ENCODE measurements around the gene SOCS6. TPM values are rescaled to one million over a fixed set of nuclear protein-coding genes. Genes with fewer than 3 reads are reported as not detected.

The SOCS6 gene
- polyA plus RNA-seq, 2 of the 4 experiments (the other 2 are of a cell fraction): 31.2 to 88.2 TPM

DNA sequence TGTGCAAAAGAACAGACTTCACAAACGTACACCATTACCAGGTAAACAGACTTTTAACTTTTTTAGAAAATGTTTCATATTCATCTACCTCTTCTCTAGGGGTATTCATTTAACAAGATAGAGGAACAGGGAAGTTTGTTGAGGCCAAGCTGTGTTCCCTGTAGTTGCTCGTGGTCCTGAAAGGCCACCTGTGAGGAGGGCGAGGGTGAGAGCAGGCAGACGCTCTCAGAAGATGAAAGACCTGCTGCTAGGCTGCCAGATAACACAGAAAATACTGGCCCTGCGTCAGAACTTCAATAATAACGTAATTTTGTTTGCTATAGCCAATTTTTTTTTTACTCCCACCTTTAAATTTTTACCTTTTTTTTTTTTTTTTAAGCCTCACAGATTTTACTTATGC, 42.0 kb downstream of the SOCS6 start:
- TF ChIP-seq HOXB5 (CRISPR knock-in tag; IDR thresholded peaks at IDR 0.05) (no peak), CHD2 (IDR thresholded peaks at IDR 0.05; ENCODE audit: low read length, partially characterized antibody) (no peak), KDM1A (IDR thresholded peaks at IDR 0.05; ENCODE audit: low read depth) (no peak), HDAC2 (IDR thresholded peaks at IDR 0.05) (no peak), RFX5 (IDR thresholded peaks at IDR 0.05) (no peak), CBX2 (IDR thresholded peaks at IDR 0.05; ENCODE audit: borderline replicate concordance, low read depth) (no peak), EHMT2 (IDR thresholded peaks at IDR 0.05; ENCODE audit: low read depth) (no peak), HOXA7 (CRISPR knock-in tag; IDR thresholded peaks at IDR 0.05) (no peak), NFE2L2 (conservative IDR thresholded peaks at IDR 0.05; ENCODE audit: low read length) (no peak)
- TF ChIP-seq, protein P1, sequence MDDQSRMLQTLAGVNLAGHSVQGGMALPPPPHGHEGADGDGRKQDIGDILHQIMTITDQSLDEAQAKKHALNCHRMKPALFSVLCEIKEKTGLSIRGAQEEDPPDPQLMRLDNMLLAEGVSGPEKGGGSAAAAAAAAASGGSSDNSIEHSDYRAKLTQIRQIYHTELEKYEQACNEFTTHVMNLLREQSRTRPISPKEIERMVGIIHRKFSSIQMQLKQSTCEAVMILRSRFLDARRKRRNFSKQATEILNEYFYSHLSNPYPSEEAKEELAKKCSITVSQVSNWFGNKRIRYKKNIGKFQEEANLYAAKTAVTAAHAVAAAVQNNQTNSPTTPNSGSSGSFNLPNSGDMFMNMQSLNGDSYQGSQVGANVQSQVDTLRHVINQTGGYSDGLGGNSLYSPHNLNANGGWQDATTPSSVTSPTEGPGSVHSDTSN (IDR thresholded peaks at IDR 0.05): no peak
- TF ChIP-seq, protein P2, sequence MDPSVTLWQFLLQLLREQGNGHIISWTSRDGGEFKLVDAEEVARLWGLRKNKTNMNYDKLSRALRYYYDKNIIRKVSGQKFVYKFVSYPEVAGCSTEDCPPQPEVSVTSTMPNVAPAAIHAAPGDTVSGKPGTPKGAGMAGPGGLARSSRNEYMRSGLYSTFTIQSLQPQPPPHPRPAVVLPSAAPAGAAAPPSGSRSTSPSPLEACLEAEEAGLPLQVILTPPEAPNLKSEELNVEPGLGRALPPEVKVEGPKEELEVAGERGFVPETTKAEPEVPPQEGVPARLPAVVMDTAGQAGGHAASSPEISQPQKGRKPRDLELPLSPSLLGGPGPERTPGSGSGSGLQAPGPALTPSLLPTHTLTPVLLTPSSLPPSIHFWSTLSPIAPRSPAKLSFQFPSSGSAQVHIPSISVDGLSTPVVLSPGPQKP (IDR thresholded peaks at IDR 0.05; ENCODE audit: low read depth, low read length): no peak
- TF ChIP-seq, protein P3, sequence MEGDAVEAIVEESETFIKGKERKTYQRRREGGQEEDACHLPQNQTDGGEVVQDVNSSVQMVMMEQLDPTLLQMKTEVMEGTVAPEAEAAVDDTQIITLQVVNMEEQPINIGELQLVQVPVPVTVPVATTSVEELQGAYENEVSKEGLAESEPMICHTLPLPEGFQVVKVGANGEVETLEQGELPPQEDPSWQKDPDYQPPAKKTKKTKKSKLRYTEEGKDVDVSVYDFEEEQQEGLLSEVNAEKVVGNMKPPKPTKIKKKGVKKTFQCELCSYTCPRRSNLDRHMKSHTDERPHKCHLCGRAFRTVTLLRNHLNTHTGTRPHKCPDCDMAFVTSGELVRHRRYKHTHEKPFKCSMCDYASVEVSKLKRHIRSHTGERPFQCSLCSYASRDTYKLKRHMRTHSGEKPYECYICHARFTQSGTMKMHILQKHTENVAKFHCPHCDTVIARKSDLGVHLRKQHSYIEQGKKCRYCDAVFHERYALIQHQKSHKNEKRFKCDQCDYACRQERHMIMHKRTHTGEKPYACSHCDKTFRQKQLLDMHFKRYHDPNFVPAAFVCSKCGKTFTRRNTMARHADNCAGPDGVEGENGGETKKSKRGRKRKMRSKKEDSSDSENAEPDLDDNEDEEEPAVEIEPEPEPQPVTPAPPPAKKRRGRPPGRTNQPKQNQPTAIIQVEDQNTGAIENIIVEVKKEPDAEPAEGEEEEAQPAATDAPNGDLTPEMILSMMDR (IDR thresholded peaks at IDR 0.05): no peak
- TF ChIP-seq, protein P4, sequence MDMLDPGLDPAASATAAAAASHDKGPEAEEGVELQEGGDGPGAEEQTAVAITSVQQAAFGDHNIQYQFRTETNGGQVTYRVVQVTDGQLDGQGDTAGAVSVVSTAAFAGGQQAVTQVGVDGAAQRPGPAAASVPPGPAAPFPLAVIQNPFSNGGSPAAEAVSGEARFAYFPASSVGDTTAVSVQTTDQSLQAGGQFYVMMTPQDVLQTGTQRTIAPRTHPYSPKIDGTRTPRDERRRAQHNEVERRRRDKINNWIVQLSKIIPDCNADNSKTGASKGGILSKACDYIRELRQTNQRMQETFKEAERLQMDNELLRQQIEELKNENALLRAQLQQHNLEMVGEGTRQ (IDR thresholded peaks at IDR 0.05): no peak
- TF ChIP-seq, protein P5, sequence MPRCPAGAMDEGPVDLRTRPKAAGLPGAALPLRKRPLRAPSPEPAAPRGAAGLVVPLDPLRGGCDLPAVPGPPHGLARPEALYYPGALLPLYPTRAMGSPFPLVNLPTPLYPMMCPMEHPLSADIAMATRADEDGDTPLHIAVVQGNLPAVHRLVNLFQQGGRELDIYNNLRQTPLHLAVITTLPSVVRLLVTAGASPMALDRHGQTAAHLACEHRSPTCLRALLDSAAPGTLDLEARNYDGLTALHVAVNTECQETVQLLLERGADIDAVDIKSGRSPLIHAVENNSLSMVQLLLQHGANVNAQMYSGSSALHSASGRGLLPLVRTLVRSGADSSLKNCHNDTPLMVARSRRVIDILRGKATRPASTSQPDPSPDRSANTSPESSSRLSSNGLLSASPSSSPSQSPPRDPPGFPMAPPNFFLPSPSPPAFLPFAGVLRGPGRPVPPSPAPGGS (IDR thresholded peaks at IDR 0.05): no peak
- ChIA-PET POLR2A (no interaction called here), CTCF (interaction anchor here (1.5 to 1.8 kb wide), 2 partner anchors 16 to 124 kb away, joined by 4 to 6 read pairs; no protein-coding TSS in a partner anchor)
- no peak for DNase-seq (ENCODE audit: low read depth in 1 of 2, low spot score in 1 of 2)
- Histone ChIP-seq H3K9me3 (peaks cover 24% of the 10 kb centered on the region), H3K4me3 (no peak overlapping the region), H3K4me1 (peaks cover 75% of the 10 kb centered on the region), H3K4me2 (no peak overlapping the region), H3K27ac (peak overlapping the region; percentile 88 to 93; a peak in 5 of 6 replicates)
- no peak for ATAC-seq
- FAIRE-seq: no peak
- 81% methylated on average over 6 of the region's 6 CpGs for WGBS (ENCODE audit: missing lambda C conversion rate)

DNA sequence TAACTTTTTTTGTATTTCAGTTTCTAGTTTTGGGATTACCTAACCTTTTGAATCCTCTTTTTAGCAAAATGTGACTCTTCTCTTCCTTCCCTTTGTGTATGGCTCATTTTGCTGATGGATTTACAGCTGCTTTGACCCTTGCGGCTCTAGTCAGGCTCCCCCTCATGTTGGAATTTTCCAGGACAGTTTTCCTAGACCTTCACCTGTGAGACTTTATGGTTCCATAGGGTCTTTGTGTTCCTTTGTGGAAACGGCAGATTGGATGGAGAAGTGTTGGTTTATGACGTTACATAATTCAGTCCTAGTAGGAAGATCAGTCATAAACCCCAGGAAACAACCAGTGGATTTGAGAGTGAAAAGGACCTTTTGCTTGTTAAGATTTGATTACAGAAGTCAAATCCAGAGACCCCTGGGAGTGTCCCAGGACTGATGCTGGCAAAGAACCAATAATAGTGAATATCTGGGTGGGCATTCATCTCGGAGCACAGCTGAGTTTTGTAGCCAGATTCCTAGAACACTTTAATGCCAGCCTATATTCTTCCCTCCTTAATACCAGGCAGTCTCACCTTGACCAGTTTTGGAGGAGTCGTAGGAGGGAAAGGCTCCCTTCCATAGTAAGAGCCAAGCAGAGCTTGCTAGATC, 42.7 kb downstream of the SOCS6 start:
- H3K4me3 ChIP-seq: no peak overlapping the region
- H3K9me3 ChIP-seq: peaks cover 29% of the 10 kb centered on the region
- peak overlapping the region; percentile 88 to 93 for H3K27ac ChIP-seq
- no peak for FAIRE-seq
- 88% methylated on average over 5 of the region's 5 CpGs for WGBS (ENCODE audit: missing lambda C conversion rate)
- ChIA-PET POLR2A (no interaction called here), CTCF (interaction anchor here (1.5 to 1.8 kb wide), 2 partner anchors 17 to 123 kb away, joined by 4 to 6 read pairs; no protein-coding TSS in a partner anchor)
- no peak overlapping the region for H3K4me2 ChIP-seq
- ATAC-seq: peak in 1 of 2 experiments; percentile 8; a peak in 1 of 6 replicates
- DNase-seq (ENCODE audit: low read depth in 1 of 2, low spot score in 1 of 2): no peak
- TF ChIP-seq, protein P3 (IDR thresholded peaks at IDR 0.05): no peak
- TF ChIP-seq, protein P6, sequence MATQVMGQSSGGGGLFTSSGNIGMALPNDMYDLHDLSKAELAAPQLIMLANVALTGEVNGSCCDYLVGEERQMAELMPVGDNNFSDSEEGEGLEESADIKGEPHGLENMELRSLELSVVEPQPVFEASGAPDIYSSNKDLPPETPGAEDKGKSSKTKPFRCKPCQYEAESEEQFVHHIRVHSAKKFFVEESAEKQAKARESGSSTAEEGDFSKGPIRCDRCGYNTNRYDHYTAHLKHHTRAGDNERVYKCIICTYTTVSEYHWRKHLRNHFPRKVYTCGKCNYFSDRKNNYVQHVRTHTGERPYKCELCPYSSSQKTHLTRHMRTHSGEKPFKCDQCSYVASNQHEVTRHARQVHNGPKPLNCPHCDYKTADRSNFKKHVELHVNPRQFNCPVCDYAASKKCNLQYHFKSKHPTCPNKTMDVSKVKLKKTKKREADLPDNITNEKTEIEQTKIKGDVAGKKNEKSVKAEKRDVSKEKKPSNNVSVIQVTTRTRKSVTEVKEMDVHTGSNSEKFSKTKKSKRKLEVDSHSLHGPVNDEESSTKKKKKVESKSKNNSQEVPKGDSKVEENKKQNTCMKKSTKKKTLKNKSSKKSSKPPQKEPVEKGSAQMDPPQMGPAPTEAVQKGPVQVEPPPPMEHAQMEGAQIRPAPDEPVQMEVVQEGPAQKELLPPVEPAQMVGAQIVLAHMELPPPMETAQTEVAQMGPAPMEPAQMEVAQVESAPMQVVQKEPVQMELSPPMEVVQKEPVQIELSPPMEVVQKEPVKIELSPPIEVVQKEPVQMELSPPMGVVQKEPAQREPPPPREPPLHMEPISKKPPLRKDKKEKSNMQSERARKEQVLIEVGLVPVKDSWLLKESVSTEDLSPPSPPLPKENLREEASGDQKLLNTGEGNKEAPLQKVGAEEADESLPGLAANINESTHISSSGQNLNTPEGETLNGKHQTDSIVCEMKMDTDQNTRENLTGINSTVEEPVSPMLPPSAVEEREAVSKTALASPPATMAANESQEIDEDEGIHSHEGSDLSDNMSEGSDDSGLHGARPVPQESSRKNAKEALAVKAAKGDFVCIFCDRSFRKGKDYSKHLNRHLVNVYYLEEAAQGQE (IDR thresholded peaks at IDR 0.05): no peak
- TF ChIP-seq ZSCAN20 (CRISPR knock-in tag; IDR thresholded peaks at IDR 0.05) (no peak), RCOR1 (IDR thresholded peaks at IDR 0.05; ENCODE audit: low read depth, low read length) (no peak), SMC3 (IDR thresholded peaks at IDR 0.05) (no peak), GATA3 (IDR thresholded peaks at IDR 0.05; ENCODE audit: borderline replicate concordance) (no peak), MYC (IDR thresholded peaks at IDR 0.05; ENCODE audit: borderline replicate concordance, low read length) (no peak), TFCP2L1 (CRISPR knock-in tag; IDR thresholded peaks at IDR 0.05) (no peak), NPAS2 (CRISPR knock-in tag; IDR thresholded peaks at IDR 0.05; ENCODE audit: borderline replicate concordance) (no peak), ESRRA (IDR thresholded peaks at IDR 0.05; ENCODE audit: borderline replicate concordance, low read length) (no peak)
- peaks cover 78% of the 10 kb centered on the region for H3K4me1 ChIP-seq

Data from A549 (cell line).